ENCODE data around the gene REN.

REN gene

DNA sequence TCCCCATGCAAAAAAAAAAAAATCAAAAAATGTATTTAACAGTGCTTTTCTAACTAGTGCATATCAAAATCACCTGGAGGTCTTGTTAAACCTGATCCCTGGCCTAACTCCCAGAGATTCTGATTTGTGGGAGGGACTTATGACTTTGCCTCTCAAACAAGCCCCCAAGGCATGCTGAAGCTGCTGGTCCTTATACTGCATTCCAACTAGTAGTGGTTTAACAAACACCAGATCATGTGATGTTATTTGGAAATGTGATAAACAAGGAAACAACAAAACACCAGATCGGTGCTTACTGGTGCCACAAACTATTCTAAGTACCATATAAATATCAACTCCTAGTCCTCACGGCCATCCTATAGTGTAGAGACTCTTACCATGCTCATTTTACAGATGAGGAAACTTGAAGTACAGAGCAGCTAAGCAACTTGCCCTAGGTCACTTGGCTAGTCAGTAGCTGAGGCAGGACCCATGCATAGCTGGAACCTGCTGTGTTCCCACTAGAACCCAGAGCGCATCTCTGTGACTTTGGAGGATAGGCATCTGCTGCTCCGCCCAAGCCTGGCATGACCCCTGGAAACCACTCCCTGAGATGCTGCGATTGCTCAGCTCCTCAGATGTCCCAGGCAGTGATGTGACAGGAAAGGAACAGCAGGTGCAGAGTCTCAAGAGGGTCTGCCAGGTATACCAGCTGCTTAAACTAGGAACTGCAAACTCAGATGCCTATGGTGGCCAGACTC is 55.1 kb downstream of the REN start:
- TF ChIP-seq, protein P1, sequence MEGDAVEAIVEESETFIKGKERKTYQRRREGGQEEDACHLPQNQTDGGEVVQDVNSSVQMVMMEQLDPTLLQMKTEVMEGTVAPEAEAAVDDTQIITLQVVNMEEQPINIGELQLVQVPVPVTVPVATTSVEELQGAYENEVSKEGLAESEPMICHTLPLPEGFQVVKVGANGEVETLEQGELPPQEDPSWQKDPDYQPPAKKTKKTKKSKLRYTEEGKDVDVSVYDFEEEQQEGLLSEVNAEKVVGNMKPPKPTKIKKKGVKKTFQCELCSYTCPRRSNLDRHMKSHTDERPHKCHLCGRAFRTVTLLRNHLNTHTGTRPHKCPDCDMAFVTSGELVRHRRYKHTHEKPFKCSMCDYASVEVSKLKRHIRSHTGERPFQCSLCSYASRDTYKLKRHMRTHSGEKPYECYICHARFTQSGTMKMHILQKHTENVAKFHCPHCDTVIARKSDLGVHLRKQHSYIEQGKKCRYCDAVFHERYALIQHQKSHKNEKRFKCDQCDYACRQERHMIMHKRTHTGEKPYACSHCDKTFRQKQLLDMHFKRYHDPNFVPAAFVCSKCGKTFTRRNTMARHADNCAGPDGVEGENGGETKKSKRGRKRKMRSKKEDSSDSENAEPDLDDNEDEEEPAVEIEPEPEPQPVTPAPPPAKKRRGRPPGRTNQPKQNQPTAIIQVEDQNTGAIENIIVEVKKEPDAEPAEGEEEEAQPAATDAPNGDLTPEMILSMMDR (conservative IDR thresholded peaks at IDR 0.05; ENCODE audit: low read depth, low read length), result no peak
- no peak for DNase-seq (ENCODE audit: low read depth)

DNA sequence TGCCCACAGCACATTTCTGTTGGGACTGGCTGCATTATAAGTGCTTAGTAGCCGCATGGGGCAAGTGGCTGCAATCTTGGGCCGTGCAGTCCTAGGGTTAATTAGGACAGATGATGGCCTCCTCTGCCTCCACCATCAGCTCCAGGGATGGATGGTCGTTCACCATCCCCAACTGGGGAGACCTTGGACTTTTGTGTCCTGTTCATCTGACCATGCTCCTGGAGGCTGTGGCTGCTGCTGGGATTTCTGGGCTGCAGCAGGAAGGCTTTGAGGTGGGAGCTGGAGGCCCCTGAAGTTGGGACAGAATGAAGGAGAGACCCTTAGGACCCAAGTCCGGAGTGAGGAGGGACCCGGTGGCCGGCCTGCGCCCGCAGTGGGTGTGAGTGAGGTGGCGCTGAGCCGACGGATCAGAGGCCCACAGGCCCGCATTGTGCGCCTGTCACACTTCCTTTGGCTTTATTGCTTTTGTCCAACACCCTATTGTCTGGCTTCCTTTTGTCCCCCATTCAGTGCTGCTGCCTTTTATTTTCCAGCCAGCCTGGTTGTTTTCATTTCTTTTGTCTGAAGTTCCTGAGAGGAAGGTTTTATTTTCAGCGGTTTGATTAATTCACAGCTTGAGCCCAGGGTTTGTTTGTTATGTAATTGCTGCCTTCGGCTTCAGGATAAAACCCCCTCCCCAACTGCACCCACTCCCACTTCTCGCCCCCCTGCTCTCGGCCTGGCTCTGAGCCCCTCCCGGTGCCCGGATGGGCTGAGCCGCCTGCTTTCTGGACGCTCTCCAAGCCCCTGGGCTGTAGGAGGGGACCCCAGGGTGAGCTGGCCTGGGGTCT is 57.6 kb downstream of the REN start:
- TF ChIP-seq, protein P1 (conservative IDR thresholded peaks at IDR 0.05; ENCODE audit: low read depth, low read length), result no peak
- no peak overlapping the region for H3K4me3 ChIP-seq (ENCODE audit: low read length)
- no peak for DNase-seq (ENCODE audit: low read depth)

More for the DNA sequence above, 55.1 kb downstream of the REN start:
- no peak overlapping the region for H3K4me3 ChIP-seq (ENCODE audit: low read length)

DNA sequence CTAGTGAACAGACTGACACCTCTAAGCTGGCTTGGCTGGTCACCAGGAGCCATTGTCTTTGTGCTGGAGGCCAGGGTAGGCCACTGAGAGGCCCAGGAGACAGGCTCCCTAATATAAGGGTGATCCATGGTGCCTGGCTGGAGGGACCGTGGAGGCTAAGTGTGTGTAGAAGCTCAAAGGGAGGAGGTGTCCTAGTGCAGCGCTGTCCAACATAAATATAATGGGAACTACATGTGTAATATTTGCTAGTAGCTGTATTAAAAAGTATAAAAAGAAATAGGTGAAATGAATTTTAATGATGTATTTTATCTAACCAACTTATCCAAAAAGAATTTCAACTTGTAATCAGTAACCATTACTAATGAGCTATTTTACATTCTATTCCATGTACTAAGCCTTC is 58.2 kb downstream of the REN start:
- H3K4me3 ChIP-seq (ENCODE audit: low read length), result no peak overlapping the region
- no peak for DNase-seq (ENCODE audit: low read depth)
- TF ChIP-seq, protein P1 (conservative IDR thresholded peaks at IDR 0.05; ENCODE audit: low read depth, low read length), result no peak

DNA sequence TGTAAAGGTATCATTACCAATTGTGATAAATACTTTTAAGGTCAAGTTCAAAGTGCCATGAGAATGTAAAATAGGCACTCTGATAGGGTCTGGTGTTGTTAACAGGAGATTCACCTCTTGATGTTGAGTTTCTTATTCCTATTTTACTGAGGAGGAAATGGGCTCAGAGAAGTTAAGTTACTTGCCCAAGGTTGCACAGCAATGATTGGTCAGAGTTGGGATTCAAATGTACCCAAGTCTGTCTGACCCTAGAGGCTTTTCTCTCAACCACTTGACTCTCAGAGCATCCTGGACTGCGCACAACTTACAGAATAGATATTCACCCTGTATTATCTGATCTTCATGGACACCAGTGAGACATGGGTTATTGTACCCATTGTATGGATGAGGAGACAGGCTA is 59.3 kb downstream of the REN start:
- TF ChIP-seq, protein P1 (conservative IDR thresholded peaks at IDR 0.05; ENCODE audit: low read depth, low read length), result no peak
- H3K4me3 ChIP-seq (ENCODE audit: low read length), result no peak overlapping the region
- no peak for DNase-seq (ENCODE audit: low read depth)

DNA sequence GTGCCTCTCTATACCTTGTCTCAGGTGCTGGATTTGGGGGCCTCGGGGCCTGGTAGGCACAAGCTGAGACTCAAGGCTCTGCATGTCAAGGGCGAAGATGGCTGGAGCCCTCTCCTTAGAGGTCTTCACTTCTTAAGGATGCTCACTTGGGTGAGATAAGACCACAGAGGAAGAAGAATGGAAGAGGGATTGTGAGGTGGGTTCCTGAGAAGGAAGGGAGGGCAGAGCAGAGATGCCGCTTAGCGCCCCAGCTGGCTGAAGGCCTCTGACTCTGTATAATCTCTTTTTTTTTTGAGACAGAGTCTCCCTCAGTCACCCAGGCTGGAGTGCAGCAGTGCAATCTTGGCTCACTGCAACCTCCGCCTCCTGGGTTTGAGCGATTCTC is 61.0 kb downstream of the REN start:
- TF ChIP-seq, protein P1 (conservative IDR thresholded peaks at IDR 0.05; ENCODE audit: low read depth, low read length), result no peak
- no peak overlapping the region for H3K4me3 ChIP-seq (ENCODE audit: low read length)
- no peak for DNase-seq (ENCODE audit: low read depth)

Measured in retinal pigment epithelial cell (primary cell).